ENCODE measurements around the gene PTPRM. TPM values are rescaled to one million over a fixed set of nuclear protein-coding genes. Genes with fewer than 3 reads are reported as not detected.

The PTPRM gene
- total and polyA plus RNA-seq, 2 of the 4 experiments (the other 2 are of a cell fraction) = 28.3 to 51.2 TPM

DNA sequence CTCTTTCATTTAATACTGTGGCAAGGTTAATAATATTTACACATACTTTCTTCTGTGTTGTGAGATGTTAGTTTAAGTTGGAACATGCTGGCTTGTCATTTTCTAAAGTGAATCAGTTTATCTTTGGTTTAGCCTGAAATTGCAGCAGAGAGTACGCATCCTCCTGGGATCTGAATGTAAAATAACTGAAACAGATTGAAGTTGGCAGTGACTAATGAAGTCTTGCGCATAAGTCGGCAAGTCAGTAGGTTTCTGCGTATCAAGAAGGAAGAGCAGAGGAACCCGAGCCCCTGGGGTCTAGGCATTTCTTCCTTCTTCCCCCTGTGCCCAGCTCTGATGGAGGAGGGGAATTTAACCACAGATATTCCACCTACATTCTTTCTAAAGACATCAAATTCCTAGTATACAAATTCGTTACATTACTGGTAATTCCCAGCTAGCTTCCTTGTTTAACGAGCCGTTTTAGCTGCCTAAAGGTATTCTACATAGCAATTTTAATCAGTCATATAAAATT lies 650.0 kb downstream of the PTPRM start (continued):
- TF ChIP-seq CHD1 (IDR thresholded peaks at IDR 0.05; ENCODE audit: low read depth, low read length) = no peak
- TF ChIP-seq, protein P1, sequence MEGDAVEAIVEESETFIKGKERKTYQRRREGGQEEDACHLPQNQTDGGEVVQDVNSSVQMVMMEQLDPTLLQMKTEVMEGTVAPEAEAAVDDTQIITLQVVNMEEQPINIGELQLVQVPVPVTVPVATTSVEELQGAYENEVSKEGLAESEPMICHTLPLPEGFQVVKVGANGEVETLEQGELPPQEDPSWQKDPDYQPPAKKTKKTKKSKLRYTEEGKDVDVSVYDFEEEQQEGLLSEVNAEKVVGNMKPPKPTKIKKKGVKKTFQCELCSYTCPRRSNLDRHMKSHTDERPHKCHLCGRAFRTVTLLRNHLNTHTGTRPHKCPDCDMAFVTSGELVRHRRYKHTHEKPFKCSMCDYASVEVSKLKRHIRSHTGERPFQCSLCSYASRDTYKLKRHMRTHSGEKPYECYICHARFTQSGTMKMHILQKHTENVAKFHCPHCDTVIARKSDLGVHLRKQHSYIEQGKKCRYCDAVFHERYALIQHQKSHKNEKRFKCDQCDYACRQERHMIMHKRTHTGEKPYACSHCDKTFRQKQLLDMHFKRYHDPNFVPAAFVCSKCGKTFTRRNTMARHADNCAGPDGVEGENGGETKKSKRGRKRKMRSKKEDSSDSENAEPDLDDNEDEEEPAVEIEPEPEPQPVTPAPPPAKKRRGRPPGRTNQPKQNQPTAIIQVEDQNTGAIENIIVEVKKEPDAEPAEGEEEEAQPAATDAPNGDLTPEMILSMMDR (conservative IDR thresholded peaks at IDR 0.05; ENCODE audit: low read depth, low read length) = no peak
- TF ChIP-seq CEBPB (IDR thresholded peaks at IDR 0.05; ENCODE audit: low read depth, low read length) = no peak
- no peak for TF ChIP-seq POLR2A (IDR thresholded peaks at IDR 0.05; ENCODE audit: low read depth, low read length)

DNA sequence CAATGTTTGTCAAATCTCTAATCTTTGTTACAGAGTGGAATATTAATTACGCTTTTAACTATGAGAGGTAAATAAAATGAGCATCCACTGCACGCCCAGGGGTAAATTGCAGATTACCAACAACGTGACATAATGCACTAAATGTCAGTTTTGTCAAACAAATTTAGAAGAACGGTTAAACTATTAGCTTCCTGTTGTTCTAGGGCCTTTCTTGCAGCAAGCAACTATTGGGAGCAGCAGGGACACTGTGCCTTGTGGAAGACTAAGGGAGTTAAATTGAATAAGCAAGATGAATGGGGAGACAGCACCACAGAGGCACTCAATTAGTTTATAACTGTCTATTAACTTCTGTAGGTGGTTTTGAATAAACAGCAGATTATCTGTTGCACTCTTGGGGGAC lies 651.1 kb downstream of the PTPRM start:
- 0 out of 2 replicates have a peak, but pooled peaks cover under 1% of the 10 kb centered on the region for H4K20me1 ChIP-seq (ENCODE audit: insufficient read depth, low read length)
- no peak overlapping the region for H3K56ac ChIP-seq (ENCODE audit: extremely low read depth, insufficient read depth, low read length)
- H2BK5ac ChIP-seq (ENCODE audit: low read depth, low read length, poor library complexity, severe bottlenecking) = no peak overlapping the region
- no peak overlapping the region for H3K14ac ChIP-seq (replicated peaks; ENCODE audit: low read depth, low read length)
- H3K4me1 ChIP-seq (ENCODE audit: control insufficient read depth, insufficient read depth, low read length) = peaks cover 3% of the 10 kb centered on the region
- ChIA-PET CTCF (no interaction called here), POLR2A (ENCODE audit: unreplicated experiment) (no interaction called here)
- H3K27me3 ChIP-seq (ENCODE audit: control insufficient read depth, insufficient read depth, low read length) = no peaks in the 10 kb centered on the region
- H3K9me3 ChIP-seq (ENCODE audit: control insufficient read depth, insufficient read depth, low read length) = no peaks in the 10 kb centered on the region
- no TSS peak for BruUV-seq (replicated peaks)
- in situ Hi-C loops (cut with MboI; ENCODE audit: low sequenced_read_pairs) = no loop called here
- H3K4me3 ChIP-seq (ENCODE audit: insufficient read depth, low read depth, low read length) = no peak overlapping the region
- H3K9ac ChIP-seq (ENCODE audit: low read depth, low read length) = no peak overlapping the region
- 100% methylated on average over 2 of the region's 4 CpGs; no CpG with 5 or more reads in 1 of the 2 experiments for WGBS, 2 experiments (ENCODE audit: extremely low coverage in 2 of 2, insufficient read length in 1 of 2)
- no peak overlapping the region for H3K27ac ChIP-seq (ENCODE audit: insufficient read depth, low read length)
- H3K23ac ChIP-seq (ENCODE audit: low read depth, low read length) = no peak overlapping the region
- H3K36me3 ChIP-seq (ENCODE audit: control insufficient read depth, insufficient read depth, low read length) = no peaks in the 10 kb centered on the region
- H4K8ac ChIP-seq (ENCODE audit: low read depth in 2 of 2, low read length in 2 of 2) = no peak overlapping the region
- H3K79me1 ChIP-seq (ENCODE audit: low read depth in 1 of 2, low read length in 2 of 2) = no peaks in the 10 kb centered on the region
- H2AK9ac ChIP-seq (replicated peaks; ENCODE audit: low read depth, low read length, poor library complexity) = no peak overlapping the region
- no peak overlapping the region for H2AK5ac ChIP-seq (ENCODE audit: low read depth, low read length)
- no peak for ATAC-seq (ENCODE audit: low read depth)
- DNase-seq = no peak
- no peak overlapping the region for H4K91ac ChIP-seq (ENCODE audit: insufficient read depth, low read depth, low read length)
- H2BK120ac ChIP-seq (ENCODE audit: low read depth, low read length) = no peak overlapping the region
- intact Hi-C loops (cut with micrococcal nuclease) = no loop called here
- no peak overlapping the region for H3K4me2 ChIP-seq (ENCODE audit: low read depth, low read length)
- H3K9me1 ChIP-seq (ENCODE audit: insufficient read depth, low read length) = peaks cover 4% of the 10 kb centered on the region
- dilution Hi-C loops (cut with HindIII; ENCODE audit: low sequenced_read_pairs, unreplicated experiment) = no loop called here
- H4K5ac ChIP-seq (ENCODE audit: low read depth, low read length) = no peak overlapping the region
- H2BK20ac ChIP-seq (ENCODE audit: low read depth, low read length) = no peak overlapping the region
- no peak overlapping the region for H3K4ac ChIP-seq (ENCODE audit: low read depth, low read length)
- TF ChIP-seq MAZ (IDR thresholded peaks at IDR 0.05; ENCODE audit: borderline replicate concordance, low read depth, low read length) (no peak), CEBPB (IDR thresholded peaks at IDR 0.05; ENCODE audit: low read depth, low read length) (no peak), SMC3 (IDR thresholded peaks at IDR 0.05; ENCODE audit: low read depth, low read length) (no peak), MXI1 (IDR thresholded peaks at IDR 0.05; ENCODE audit: borderline replicate concordance, low read depth, low read length) (no peak), RAD21 (IDR thresholded peaks at IDR 0.05; ENCODE audit: low read length) (no peak), POLR2A (IDR thresholded peaks at IDR 0.05; ENCODE audit: low read depth, low read length) (no peak)
- H3K18ac ChIP-seq (ENCODE audit: low read depth, low read length) = no peak overlapping the region
- H2BK15ac ChIP-seq (ENCODE audit: low read depth, low read length) = no peak overlapping the region
- H2AFZ ChIP-seq (replicated peaks; ENCODE audit: low read length, poor library complexity) = no peak overlapping the region
